Urinary bladder (tissue), 4 donors: ENCODE measurements around the gene ABCF3. TPM values are rescaled to one million over a fixed set of nuclear protein-coding genes. Genes with fewer than 3 reads are reported as not detected.
"Not testable (repeated sequence)": the region's sequence is repeated elsewhere in the genome, so short reads cannot be mapped to it uniquely, and the experiment has no call there.

Experiments used
- DNase-seq: peaks from one replicate; pipeline ENCODE4 v3.0.0-alpha.2; 2015; ENCODE audit errors: extremely low spot score
- H3K27ac ChIP-seq: one replicate; pipeline ENCODE4 v1.5.1; 2013; ENCODE audit warnings: low read depth, mild to moderate bottlenecking, moderate library complexity
- H3K36me3 ChIP-seq: one replicate; pipeline ENCODE4 v1.6.1; 2013; ENCODE audit warnings: mild to moderate bottlenecking, moderate library complexity; ENCODE audit not compliant: insufficient read depth
- H3K4me1 ChIP-seq: one replicate; pipeline ENCODE4 v1.6.1; 2013; ENCODE audit warnings: mild to moderate bottlenecking, moderate library complexity; ENCODE audit not compliant: insufficient read depth
- H3K4me3 ChIP-seq: one replicate; pipeline ENCODE4 v1.5.1; 2013; ENCODE audit warnings: low read depth, low read length
- WGBS: extraction: QIAGEN DNeasy Blood & Tissue Kit; methylation state at CpG from one replicate; pipeline ENCODE4 v1.1.7; 2013; 5-methylcytosine and 5-hydroxymethylcytosine counted together
- polyA plus RNA-seq: library from polyadenylated mRNA; stranded (reverse); fragments of 200-250 nt; gene quantifications from one replicate; pipeline ENCODE4 v1.2.3, GENCODE V29; 2013
- total RNA-seq: library from RNA; depleted of rRNA; stranded (reverse); fragments of >200 nt; gene quantifications from one replicate; pipeline ENCODE4 v1.2.3, GENCODE V29; 2014
- donor health status: healthy with polysubstance abuse.
- donor health status: healthy.

ABCF3 gene
- total and polyA plus RNA-seq, 2 donors: 27.4 to 38.8 TPM

GRCh38 chr3:184156522-184156955 lies 29.5 kb upstream of the ABCF3 start:
- Histone ChIP-seq H3K4me3 (peak overlapping the region; percentile 78), H3K27ac (peak overlapping the region; percentile 83), H3K4me1 (no peaks in the 10 kb centered on the region), H3K36me3 (no peaks in the 10 kb centered on the region)
- 4% methylated on average over 6 of the region's 6 CpGs for WGBS
- no peak for DNase-seq

- no peaks in the 10 kb centered on the region for H3K36me3 ChIP-seq
- DNase-seq: no peak
- peak overlapping the region; percentile 27 for H3K27ac ChIP-seq
- peak overlapping the region; percentile 78 for H3K4me3 ChIP-seq
- no peaks in the 10 kb centered on the region for H3K4me1 ChIP-seq
Measured at GRCh38 chr3:184157206-184157605, 28.8 kb upstream of the ABCF3 start.

DNA sequence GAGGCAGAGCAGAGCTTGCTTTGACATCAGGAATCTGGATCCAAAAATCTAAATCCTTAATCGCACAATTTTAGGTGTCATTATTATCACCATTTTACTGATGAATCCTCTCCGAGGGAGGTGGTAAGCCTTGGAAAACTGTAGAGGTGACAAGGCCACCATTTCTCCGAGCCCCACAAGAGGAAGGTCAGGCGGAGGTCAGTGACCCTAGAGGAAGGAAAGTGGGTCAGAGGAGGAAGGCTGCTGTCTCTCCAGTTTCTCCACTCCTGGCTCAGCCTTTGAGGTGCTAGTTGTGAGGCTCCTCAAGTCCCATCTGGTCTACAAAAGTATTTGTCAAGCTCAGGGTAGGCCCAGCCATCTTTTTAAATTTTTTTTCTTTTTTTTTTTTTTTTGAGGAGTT lies 27.6 kb upstream of the ABCF3 start:
- Histone ChIP-seq H3K4me3 (no peak overlapping the region), H3K4me1 (no peaks in the 10 kb centered on the region), H3K27ac (no peak overlapping the region), H3K36me3 (no peaks in the 10 kb centered on the region)
- WGBS: 67% methylated on average over 4 of the region's 4 CpGs
- no peak for DNase-seq

DNA sequence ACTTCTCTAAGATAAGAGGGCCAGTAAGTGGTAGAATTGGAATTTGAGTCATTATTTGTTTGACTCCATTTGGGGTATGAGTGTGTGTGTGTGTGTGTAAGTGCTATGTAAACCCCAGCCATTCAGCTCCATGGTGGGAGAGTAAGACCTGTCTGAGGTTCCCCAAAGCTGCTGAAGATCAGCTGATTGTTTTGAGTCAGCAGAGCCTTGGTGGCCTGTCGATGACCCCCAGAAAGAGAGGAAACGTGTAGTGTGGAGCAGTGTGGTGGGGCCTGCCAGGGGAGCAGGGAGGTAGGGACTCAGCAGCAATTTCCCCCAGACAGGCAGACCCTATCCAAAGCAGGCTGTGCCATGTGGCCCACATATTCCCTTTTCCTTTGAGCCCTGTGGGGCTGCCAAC lies 25.5 kb upstream of the ABCF3 start:
- peak overlapping the region; percentile 38 for H3K27ac ChIP-seq
- H3K4me3 ChIP-seq: no peak overlapping the region
- 15% methylated on average over 2 of the region's 2 CpGs for WGBS
- H3K4me1 ChIP-seq: no peaks in the 10 kb centered on the region
- H3K36me3 ChIP-seq: no peaks in the 10 kb centered on the region
- DNase-seq: no peak

DNA sequence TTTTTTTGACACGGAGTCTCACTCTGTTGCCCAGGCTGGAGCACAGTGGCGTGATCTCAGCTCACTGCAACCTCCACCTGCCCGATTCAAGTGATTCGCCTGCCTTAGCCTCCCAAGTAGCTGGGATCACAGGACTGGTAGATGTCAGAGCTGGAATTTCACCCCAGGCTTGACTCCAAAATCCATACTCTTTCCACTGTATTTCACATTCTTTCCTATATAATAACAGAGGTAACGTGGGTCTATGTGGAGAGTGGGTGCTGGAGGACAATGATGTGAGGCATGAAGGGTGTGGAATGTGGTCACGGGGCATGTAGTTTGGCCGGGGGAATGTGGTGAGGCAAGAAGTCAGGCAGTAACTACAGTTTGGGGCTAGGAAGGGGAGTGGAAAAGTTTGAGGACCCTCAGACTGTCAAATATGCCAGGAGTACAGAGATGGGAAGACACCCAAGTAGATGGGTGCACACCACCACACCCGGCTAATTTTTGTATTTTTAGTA lies 23.4 kb upstream of the ABCF3 start:
- not testable (repeated sequence) for H3K4me1 ChIP-seq, H3K36me3 ChIP-seq
- 76% methylated on average over 8 of the region's 8 CpGs for WGBS

GRCh38 chr3:184164648-184165330 lies 21.2 kb upstream of the ABCF3 start:
- no peak overlapping the region for H3K4me3 ChIP-seq
- no peak for DNase-seq
- H3K4me1 ChIP-seq: no peaks in the 10 kb centered on the region
- WGBS: 92% methylated on average over 16 of the region's 16 CpGs
- H3K36me3 ChIP-seq: no peaks in the 10 kb centered on the region
- H3K27ac ChIP-seq: no peak overlapping the region

More for the DNA sequence above, 23.4 kb upstream of the ABCF3 start:
- H3K4me3 ChIP-seq, H3K27ac ChIP-seq, DNase-seq: not testable (repeated sequence)

DNA sequence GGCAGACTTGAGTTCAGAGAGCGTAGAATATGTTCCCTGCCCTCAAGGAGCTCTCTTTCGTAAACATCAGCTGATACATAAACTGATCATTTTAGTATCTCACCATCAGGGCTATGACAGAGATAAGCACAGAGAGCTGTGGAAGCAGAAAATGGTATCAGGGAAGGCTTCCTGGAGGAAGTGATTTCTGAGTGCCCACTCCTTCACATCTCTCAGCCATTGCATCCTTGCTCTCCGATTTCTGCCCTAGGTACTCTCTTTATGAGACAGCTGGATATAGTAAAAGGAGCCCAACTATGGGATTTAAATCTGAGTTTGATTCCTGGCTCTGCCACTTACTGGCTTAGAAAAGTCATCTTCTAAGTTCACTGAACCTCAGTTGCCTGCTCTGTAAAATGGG lies 20.5 kb upstream of the ABCF3 start:
- Histone ChIP-seq H3K36me3 (no peaks in the 10 kb centered on the region), H3K27ac (no peak overlapping the region), H3K4me1 (no peaks in the 10 kb centered on the region), H3K4me3 (no peak overlapping the region)
- WGBS: 95% methylated on average over 3 of the region's 3 CpGs
- no peak for DNase-seq

DNA sequence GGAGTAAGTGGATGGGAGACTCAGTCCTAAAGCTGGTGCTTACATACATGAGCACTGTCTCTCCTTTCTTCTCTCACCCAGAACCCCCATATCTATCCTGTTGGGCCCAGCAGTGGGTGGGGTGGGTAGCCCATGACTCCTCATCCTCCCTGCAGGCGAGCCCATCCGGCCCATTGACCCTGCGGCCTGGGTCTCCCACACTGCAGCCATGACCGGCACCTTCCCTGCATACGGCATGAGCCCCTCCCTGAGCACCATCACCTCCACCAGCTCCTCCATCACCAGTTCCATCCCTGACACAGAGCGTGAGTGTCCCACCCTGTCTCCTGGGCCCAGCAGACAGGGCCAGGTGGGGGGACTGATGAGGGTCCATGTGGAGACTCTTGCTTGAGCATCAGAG lies 19.3 kb upstream of the ABCF3 start:
- DNase-seq: no peak
- Histone ChIP-seq H3K27ac (no peak overlapping the region), H3K4me1 (no peaks in the 10 kb centered on the region), H3K4me3 (no peak overlapping the region), H3K36me3 (no peaks in the 10 kb centered on the region)
- 94% methylated on average over 6 of the region's 6 CpGs for WGBS

DNA sequence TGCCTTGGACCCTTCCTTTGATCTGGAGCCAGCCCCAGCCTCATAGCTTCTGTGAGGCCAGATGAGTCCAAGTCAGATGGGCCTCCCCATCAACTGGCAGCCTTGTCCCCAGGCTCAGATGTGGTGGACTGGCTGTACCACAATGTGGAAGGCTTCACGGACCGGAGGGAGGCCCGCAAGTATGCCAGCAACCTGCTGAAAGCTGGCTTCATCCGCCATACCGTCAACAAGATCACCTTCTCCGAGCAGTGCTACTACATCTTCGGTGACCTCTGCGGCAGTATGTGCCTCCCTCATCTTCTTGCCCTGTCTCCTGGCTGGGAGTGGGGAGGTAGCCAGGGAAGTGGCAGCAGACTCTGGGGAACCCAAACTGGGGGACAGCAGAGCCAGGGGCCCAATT lies 18.2 kb upstream of the ABCF3 start:
- no peaks in the 10 kb centered on the region for H3K4me1 ChIP-seq
- 92% methylated on average over 8 of the region's 8 CpGs for WGBS
- DNase-seq: no peak
- H3K4me3 ChIP-seq: no peak overlapping the region
- no peak overlapping the region for H3K27ac ChIP-seq
- no peaks in the 10 kb centered on the region for H3K36me3 ChIP-seq

DNA sequence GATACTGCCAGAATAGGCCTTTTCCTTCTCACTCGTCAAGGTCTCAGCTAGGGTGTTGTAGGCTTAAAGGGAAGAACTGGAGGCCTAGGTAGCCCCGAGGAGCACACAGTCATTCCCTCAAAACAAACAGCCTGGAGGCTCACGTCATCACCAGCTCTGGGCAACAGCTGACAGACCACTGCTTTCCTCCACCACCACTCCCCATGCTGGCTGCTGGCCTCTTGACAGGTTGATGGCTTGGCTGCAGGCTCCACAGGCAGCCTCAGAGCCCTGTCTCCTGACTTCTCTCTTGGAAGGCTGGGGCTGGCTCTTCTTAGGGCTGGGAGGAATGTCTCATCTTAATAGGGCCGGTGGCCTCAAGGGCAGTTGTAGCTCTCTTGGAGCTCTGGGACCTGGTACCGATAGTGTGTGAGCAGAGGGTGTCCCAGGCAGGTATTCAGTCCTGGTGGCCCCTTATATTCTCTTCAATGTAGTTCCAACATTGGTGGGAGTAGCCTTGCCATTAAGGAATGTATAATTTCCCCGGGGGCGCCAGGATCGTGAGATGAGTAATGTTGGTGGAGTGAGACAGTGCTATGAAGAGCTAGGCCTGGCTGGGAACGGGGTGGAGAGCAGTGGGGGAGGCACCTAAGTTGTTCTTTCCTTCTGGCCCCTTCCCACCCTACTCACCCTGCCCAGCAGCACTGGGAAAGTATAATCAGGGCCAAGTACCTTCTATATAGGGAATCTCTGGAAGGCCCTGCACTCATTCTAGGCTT lies 17.5 kb upstream of the ABCF3 start:
- WGBS: 71% methylated on average over 9 of the region's 9 CpGs
- Histone ChIP-seq H3K4me1 (no peaks in the 10 kb centered on the region), H3K27ac (no peak overlapping the region), H3K4me3 (no peak overlapping the region), H3K36me3 (no peaks in the 10 kb centered on the region)
- no peak for DNase-seq

DNA sequence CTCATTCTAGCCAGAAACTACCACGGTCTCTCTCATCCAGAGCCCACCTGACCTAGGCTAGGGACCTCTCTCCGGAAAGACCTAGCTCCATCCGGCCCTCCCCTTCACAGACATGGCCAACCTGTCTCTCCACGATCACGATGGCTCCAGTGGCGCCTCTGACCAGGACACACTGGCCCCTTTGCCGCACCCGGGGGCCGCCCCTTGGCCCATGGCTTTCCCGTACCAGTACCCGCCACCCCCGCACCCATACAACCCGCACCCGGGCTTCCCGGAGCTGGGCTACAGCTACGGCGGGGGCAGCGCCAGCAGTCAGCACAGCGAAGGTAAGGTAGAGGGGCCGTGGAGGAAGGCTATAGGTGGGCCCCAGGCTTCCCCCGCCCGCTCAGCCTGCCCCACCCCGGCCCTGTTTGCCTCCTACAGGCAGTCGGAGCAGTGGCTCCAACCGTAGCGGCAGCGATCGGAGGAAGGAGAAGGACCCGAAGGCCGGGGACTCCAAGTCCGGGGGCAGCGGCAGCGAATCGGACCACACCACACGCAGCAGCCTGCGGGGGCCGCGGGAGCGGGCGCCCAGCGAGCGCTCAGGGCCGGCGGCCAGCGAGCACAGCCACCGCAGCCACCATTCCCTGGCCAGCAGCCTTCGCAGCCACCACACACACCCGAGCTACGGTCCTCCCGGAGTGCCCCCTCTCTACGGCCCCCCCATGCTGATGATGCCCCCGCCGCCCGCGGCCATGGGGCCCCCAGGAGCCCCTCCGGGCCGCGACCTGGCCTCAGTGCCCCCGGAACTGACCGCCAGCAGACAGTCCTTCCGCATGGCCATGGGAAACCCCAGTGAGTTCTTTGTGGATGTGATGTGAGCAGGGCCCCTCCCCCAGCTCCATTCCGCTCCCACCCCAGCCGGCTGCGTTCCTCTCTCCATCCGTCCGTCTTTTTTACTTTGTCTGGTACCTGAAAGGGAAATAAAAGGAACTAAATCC lies 15.8 kb upstream of the ABCF3 start:
- WGBS: 89% methylated on average over 66 of the region's 66 CpGs
- no peak overlapping the region for H3K4me3 ChIP-seq
- DNase-seq: no peak
- H3K4me1 ChIP-seq: no peaks in the 10 kb centered on the region
- no peak overlapping the region for H3K27ac ChIP-seq
- no peaks in the 10 kb centered on the region for H3K36me3 ChIP-seq

GRCh38 chr3:184171562-184171961 lies 14.4 kb upstream of the ABCF3 start:
- WGBS: 72% methylated on average over 9 of the region's 9 CpGs
- Histone ChIP-seq H3K27ac (no peak overlapping the region), H3K4me1 (no peaks in the 10 kb centered on the region), H3K4me3 (no peak overlapping the region), H3K36me3 (no peaks in the 10 kb centered on the region)
- no peak for DNase-seq

GRCh38 chr3:184172681-184173373 lies 13.2 kb upstream of the ABCF3 start:
- Histone ChIP-seq H3K4me1 (no peaks in the 10 kb centered on the region), H3K4me3 (no peak overlapping the region), H3K36me3 (no peaks in the 10 kb centered on the region), H3K27ac (no peak overlapping the region)
- DNase-seq: no peak
- WGBS: 72% methylated on average over 5 of the region's 5 CpGs
